GM18867 (cell line): ENCODE data around the gene SCO2.
A peak's percentile ranks its signal among the peaks of the same experiment; 100 is the strongest.
"Not testable (repeated sequence)": the region's sequence is repeated elsewhere in the genome, so short reads cannot be mapped to it uniquely, and the experiment has no call there.

Source experiments
- ATAC-seq: cut with Tn5 transposase; IDR thresholded peaks from one replicate; pipeline ENCODE4 v1.9.1; 2021; ENCODE audit warnings: mild to moderate bottlenecking, moderate library complexity; ENCODE audit not compliant: unreplicated experiment

Gene SCO2

DNA sequence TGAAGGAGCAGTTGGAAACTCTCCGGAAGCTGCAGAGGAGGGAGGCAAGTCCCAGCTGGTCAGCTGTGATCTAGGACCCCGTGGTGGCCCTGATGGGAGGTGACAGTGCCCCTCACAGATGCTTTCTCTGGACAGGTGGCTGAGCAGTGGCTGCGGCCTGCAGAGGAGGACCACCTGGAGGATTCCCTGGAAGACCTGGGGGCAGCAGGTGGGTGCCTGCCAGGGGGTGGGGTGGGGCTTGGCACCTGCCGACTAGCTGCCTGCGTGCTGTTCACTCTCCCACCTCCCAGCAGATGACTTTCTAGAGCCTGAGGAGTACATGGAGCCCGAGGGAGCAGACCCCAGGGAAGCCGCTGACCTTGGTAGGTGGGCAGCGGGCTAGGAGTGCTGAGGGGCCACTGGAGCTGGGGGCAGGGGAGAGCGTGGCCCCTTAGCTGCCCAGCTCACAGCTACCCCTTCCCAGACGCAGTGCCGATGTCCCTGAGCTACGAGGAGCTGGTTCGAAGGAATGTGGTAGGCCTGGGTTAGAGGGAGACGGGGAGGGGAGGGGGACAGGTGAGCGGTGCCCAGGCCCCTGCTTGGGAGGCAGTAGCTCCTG, 3.1 kb downstream of the SCO2 start:
- ATAC-seq = no peak

DNA sequence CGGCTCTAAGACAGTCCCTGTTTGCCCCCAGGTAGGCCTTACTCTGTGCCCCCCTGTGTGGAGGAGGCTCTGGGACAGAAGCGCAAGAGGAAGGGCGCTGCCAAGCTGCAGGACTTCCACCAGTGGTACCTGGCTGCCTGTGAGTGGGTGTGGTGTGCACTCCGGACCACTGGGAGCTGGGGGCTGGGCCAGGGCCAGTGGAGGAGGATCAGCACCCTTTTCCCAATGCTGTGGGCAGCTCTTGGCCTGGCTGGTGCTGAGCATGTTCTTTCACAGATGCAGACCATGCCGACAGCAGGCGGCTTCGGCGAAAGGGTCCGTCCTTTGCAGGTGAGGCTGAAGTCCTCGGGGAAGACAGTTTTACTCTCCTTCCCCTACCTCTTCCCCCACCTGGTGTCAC, 3.7 kb downstream of the SCO2 start:
- ATAC-seq = no peak

DNA sequence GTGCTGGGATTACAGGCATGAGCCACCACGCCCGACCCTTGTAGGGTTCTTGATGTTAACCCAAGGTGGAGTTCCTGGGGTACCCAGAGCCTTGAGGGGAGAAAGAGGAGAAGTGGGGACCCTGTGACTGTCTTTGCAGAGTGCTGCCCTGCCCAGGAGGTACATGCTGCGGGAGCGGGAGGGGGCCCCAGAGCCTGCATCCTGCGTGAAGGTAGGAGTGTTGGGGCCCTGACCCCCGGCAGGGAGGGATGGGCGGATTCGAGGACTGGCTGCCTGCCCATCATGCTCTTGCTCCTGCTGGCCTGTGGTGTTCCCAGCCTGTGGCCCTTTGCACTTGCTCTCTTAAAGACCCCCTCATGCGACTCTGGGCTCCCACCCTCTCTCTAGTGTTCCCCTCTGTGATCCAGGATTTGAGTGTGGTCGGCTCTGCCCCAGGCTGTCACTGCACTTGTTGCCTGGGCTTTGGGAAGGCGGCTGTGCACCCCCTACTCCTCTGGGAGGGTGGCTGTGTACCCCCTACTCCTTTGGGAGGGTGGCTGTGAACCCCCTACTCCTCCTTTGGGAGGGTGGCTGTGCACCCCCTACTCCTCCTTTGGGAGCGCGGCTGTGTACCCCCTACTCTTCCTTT, 4.5 kb downstream of the SCO2 start:
- no peak for ATAC-seq

DNA sequence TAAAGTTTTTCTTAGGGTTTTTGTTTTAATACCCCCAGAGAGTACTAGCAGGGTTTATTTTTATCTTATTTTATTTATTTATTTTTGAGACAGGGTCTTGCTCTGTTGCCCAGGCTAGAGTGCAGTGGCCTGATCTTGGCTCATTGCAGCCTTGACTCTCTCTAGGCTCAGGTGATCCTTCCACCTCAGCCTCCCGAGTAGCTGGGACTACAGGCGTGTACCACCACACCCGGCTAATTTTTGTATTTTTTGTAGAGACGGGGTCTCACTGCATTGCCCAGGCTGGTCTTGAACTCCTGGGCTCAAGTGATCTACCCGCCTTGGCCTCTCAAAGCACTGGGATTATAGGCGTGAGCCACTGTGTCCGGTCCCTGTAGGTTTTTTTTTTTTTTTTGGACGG, 5.2 kb downstream of the SCO2 start:
- not testable (repeated sequence) for ATAC-seq

DNA sequence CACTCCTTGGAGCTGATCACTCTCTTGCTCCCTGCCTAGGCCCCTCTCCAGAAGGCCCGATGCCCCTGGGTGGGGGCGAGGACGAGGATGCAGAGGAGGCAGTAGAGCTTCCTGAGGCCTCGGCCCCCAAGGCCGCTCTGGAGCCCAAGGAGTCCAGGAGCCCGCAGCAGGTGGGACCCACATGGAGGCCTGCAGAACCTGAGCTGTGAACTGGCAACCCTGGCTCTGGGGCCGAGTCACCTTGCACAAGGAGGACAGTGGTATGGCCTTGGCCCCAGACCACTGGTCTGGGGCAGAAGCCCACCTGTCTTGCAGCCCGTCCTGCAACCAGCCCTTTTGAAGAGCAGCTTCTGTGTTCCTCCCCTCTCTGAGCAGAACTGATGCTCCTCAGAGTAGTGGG, 6.2 kb downstream of the SCO2 start:
- ATAC-seq = no peak

DNA sequence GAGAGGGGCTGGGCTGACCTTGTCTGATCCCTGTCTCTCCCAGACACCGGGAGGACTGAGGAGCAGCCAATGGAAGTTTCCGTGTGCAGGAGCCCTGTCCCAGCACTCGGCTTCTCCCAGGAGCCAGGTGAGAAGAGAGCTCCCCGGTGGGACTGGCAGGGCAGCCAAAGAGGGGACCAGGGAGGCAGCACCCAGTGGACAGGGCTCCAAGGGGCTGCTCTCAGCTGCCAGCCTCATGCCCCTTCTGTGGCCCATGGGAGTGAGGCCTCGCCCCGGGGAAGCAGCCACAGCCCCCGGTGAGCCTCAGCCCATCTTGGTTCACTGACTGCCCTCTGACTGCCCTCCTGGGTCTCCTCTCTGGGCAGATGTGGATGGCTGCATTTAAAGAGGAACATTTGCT, 6.8 kb downstream of the SCO2 start:
- no peak for ATAC-seq

DNA sequence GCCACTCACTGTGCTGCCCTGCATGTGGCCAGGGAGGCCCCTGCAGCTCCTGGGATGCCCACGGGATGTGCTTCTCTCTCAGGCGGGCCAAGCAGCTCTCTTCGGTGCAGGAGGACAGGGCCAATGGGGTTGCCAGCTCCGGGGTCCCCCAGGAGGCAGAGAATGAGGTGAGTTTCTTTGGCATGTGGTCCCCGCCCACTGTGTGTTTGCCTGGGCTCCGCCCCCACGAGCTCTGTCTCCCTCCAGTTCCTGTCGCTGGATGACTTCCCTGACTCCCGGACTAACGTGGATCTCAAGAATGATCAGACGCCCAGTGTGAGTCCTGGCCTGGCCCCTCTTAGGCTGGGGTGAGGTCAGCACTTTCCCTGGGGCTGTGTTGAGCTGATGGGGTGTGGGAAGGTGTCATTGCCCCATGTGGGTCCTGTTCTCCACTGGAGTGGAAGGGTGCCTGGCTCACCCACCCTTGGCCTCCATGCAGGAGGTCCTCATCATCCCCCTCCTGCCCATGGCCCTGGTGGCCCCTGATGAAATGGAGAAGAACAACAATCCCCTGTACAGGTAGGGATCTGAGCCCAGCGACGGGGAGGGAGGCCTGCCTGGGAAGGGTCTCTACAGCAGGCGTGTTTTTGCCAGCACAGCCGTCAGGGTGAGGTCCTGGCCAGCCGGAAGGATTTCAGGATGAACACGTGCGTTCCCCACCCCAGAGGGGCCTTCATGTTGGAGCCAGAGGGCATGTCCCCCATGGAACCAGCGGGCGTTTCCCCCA, 7.7 kb downstream of the SCO2 start:
- ATAC-seq = no peak

DNA sequence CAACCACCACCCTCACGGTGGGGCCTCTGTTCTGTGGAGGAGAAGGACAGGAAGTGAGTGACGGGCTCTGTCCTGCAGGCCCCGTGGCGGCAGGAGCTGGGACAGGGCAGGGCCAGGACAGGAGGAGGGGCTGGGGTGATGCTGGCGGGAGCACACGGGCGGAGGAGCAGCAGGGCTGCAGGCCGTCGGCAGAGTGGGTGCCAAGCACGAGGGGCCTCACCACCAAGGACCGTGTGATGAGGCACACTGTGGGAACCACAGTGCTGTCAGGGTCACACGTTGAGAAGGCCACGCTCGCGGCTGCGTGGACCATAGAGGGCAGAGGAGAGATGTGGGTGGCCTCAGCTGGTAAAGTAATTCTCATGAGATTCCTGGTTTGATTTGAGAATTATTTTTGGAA, 8.5 kb downstream of the SCO2 start:
- no peak for ATAC-seq

DNA sequence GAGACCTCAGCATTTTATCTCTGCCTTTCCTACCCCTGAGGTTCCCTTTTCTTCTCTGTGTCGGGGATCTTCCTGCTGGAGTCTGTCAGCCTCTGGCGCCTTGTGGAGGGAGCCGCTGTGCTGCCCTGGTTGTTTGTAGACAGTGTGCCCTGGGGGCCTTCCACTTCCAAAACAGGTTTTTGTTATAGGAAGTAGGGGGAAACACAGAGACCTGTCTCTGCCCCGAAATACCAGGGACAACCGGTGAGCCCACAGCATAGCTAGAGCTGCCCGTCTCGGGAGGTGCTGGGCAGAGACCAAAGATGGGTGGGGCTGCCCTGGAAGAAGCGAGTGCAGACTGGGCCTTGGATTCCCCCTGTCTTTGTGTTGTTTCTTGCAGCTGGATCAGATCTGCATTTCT, 9.3 kb downstream of the SCO2 start:
- ATAC-seq = no peak

DNA sequence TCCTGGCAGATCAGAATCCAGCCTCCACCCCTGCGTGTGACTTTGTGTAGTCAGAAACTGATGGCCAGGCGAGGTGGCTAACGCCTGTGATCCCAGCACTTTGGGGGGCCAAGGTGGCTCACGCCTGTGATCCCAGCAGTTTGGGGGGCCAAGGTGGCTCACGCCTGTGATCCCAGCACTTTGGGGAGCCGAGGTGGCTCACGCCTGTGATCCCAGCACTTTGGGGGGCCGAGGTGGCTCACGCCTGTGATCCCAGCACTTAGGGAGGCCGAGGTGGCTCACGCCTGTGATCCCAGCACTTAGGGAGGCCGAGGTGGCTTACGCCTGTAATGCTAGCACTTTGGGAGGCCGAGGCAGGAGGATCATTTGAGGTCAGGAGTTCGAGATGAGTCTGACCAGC, 12.2 kb downstream of the SCO2 start:
- ATAC-seq = no peak

DNA sequence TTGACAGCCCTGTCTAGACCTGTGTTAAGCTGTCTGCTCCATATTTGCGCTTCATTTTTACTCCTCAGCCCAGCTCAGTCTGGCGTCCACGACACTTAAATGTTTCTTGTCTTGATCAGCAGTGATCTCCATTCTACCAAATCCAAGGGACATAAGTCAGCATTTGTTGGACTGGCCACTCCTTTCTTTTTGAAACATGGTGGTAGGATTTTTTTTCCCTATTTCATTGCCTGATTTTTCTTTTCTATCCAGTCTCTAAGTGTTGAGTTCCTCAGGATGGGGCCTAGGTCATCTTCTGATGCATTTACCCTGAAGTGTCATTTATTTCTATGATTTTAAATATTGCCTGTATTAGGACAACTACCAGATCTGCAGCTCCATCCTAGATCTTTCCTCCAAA, 16.5 kb downstream of the SCO2 start:
- ATAC-seq = no peak

DNA sequence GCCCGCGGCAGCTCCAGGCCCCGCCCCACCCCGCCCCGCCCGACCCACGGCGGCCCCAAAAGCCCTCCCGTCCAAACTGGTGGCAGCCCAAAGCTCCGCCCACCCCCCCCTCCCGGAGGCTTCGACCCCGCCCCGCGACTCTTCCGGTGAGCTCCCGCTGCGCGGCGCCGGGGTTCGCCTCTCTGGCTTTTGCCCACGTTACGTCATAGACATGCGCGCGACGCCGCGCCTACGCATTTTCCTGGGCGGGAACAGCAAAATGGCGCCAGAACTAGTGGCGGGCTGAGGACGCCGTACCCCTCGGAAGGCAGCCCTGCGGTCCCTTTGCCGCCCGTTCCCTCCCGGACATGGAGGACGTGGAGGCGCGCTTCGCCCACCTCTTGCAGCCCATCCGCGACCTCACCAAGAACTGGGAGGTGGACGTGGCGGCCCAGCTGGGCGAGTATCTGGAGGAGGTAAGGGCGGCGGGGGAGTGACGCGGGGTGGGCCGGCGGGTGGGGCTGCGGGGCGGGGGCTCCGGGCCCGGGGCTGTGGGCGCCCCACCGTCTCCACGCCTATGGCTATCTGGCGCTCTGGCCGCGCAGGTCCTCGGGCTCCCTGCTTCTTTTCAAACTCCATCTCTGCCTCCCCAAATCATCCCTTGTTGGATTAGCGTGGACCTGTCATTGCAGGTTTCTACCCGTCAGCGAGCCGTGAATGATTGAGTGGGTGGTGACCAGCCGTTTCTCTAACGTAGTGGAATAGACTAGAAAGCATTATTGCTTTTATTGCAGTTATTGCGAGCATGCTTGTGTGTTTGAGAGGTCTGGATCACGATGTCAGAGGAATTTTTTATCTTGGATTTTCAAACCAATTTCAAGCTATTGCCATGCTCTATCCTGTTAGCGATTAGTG, 17.2 kb downstream of the SCO2 start, which contains the start of gene NCAPH2:
NCAPH2 (plus strand) TSS at position 234 of the 894 bp plus-strand sequence; CDS start at position 348, 114 bp downstream.
- peak; percentile 61 for ATAC-seq

DNA sequence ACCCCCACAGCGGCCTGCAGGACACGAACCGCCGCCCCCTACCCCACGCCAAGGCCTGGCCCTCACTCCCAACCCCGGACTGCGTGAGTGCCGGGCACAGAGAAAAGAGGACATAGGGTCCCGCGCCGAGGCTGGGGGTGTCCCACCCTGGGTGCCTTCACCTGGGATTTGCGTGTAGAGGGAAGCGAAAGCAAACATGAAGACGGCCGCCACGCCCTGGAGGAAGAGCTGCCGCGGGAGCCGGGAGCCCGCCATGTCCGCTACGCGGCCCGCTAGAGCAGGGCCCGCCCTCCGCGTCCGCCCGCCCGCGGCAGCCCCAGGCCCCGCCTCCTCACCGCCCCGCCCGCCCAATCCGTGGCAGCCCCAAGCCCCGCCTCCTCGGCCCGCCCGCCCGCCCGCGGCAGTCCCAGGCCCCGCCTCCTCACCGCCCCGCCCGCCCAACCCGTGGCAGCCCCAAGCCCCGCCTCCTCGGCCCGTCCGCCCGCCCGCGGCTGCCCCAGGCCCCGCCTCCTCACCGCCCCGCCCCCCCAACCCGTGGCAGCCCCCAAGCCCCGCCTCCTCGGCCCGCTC, 17.9 kb downstream of the SCO2 start, which contains the start of gene LMF2:
LMF2 (minus strand) TSS at position 282 of the 570 bp plus-strand sequence; CDS start at position 255, 27 bp downstream.
- ATAC-seq = peak; percentile 60

DNA sequence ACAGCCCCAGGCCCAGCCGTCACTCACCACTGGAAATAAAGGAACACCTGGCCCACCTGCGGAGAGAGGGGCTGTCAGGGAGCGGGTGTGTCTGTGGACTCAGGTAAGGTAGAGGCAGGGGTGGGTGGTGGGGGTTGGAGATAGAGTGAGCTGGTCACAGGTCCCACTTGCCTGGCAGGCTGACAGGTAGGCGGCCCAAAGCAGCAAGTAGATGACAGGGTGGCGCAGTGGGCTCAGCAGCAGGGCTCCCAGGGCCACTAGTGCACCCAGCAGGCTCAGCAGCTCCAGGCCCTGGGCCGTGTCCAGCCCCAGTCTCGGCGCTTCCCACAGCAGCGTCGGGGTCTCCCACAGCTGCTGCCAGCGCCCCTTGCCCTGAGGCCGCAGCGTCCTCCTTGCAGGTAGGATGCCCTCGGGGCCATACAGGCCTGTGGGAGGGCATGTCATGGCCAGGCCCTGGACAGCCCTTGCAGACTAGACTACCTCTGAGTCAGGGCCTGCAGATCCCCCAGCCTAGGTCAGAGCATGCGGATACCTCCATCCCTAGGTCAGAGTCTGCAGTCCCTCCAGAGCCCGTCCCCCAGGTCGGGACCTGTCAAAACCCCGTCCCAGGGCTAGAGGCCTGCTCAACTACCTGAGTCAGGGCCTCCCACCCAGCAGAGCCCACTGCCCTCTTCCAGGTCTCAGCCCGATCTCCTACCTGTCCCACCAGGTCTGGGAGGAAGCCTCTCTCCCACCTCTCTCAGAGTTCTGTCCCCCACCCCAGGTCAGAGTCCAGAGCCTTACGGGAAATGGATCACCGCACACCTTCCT, 18.6 kb downstream of the SCO2 start:
- no peak for ATAC-seq

DNA sequence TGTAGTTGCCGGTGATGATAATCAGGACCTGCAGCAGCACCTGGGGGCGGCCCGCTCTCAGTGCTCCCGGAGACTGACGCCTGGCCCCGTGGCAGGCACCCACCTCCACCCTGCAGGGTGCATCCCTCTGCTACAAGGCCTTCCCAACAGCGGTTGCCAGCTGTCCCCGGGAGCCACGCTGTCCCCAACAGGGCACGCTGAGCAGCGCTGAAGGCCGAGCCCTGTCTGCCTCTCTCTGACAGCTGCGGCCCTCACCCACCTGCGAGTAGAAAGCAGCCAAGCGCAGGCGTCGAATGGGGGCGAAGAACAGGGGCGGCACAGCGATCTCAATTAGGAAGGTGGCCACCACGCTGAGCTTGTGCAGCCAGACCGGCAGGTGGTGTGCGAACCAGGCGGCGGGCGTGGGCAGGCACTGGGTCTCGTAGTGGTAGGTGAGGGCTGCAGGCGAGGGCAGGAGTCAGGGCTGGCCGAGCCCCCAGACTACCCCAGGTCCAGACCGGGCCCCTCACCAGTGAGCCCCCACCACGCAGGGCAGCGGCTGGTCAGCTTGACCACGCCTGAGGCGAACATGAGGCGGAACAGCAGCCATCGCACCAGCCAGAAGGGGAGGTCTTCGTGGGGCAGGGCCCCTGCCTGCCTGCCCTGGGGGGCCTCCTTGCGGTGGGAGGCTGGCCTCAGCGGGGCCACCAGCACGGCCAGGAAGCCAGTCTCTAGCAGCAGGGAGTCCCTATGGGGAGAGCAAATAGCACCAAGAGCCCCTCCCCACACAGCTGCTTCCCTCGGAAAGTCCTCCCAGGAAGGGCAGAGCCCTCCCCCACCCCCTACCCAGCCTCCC, 19.4 kb downstream of the SCO2 start:
- no peak for ATAC-seq

DNA sequence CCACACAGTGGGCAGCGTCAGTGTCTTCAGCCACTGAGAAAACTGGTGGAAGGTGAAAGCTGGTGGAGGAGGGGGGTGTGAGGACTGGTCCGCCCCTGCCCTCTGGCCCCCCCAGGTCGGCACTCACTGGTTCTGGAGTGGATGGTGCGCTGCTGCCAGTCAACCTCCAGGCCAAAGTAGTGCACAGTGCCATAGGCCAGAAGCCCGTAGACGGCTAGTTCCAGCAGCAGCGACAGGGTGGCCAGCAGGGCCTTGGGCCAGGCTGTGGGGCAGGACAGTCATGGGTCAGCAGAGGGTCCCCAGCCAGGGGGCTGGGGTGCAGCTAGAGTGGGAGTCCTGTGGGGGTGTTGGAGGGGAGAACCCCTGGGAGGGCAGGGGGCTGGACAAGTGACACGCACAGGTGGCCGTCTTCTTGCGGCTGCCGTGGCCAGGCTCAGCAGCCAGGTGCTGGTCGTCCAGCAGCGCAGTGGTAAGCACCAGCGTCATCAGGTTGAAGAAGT, 20.1 kb downstream of the SCO2 start:
- ATAC-seq = no peak

DNA sequence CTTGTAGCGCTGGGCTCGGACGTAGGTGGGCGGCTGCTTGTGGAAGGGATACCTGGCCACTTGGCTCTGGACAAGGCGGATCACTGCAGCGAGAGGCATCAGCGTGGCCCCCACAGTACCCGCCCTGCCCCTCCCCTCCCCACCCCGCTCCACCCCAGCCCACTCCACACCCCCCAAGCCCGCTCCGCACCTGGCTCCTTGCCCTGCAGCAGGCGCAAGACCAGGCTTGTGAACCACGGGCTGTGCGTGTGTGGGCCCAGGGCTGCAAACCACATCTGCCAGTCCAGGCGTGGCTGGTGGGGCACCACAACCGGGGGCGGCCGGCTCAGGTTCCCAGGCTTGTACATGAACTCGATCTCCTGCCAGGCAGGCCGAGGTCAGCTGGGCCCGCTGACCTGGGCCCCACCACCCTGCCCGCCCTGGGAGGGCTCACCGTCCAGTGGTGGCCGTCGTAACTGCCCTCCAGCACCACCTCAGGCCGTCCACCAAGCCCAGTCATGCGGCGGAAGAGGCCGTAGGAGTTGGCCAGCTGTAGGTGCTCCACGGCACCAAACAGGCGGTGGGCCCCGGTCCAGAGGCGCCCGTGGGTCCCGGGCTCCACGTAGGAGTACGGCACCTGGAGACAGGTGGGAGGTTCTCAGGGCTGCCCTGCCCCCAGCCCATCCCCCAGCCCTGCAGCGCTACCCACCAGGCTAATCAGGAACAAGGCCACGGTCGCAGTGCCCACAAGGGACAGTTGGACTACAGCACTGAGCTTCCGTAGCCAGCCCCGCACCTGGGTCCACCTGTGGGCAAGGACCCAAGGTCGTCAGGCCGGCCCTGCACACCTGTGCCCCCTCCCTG, 20.8 kb downstream of the SCO2 start:
- no peak for ATAC-seq
